A673 (cell line): Measurements from ENCODE around the gene LTBP2. TPM values are rescaled to one million over a fixed set of nuclear protein-coding genes. Genes with fewer than 3 reads are reported as not detected.

Experiments used
- BruUV-seq: library from RNA; stranded (reverse); fragments of 400-500 nt; replicated peaks from 2 replicates; lab custom pipeline; 2021; lab: Mats Ljungman, UMichigan
- CTCF ChIA-PET: fragments of 300-600 bp; sonication (Branson Sonifier 250); formaldehyde crosslinking; loops from one replicate; lab custom pipeline; 2022; ENCODE audit warnings: antibody characterized with exemption; lab: Charles Lee
- POLR2A ChIA-PET: fragments of 300-600 bp; sonication (Branson Sonifier 250); formaldehyde crosslinking; loops from one replicate; lab custom pipeline; 2022; ENCODE audit warnings: antibody characterized with exemption; ENCODE audit not compliant: low non-redundant PET; lab: Charles Lee
- DNase-seq: peaks from one replicate; pipeline ENCODE4 v3.0.0-alpha.2; 2015; ENCODE audit warnings: low spot score
- H3K27ac ChIP-seq: fragments of 200-600 bp; sonication (generic); 2 replicates; pipeline ENCODE4 v1.5.1; 2016; ENCODE audit warnings: mixed run types, low read depth, mild to moderate bottlenecking, mixed read lengths, antibody characterized with exemption, low read length; ENCODE audit not compliant: poor library complexity, severe bottlenecking
- H3K27me3 ChIP-seq: fragments of 200-600 bp; sonication (generic); replicated peaks from 2 replicates; pipeline ENCODE4 v1.6.1; 2017; ENCODE audit warnings: mixed run types, low read depth, mild to moderate bottlenecking, mixed read lengths, antibody characterized with exemption, low read length; ENCODE audit not compliant: insufficient read depth, poor library complexity
- H3K36me3 ChIP-seq: fragments of 200-600 bp; sonication (generic); 2 replicates; pipeline ENCODE4 v1.6.1; 2016; ENCODE audit warnings: mixed run types, mild to moderate bottlenecking, mixed read lengths, antibody characterized with exemption, low read length; ENCODE audit not compliant: insufficient read depth, poor library complexity, severe bottlenecking
- H3K4me1 ChIP-seq: fragments of 200-600 bp; sonication (generic); 2 replicates; pipeline ENCODE4 v1.6.1; 2017; ENCODE audit warnings: mixed run types, mild to moderate bottlenecking, mixed read lengths, antibody characterized with exemption, low read length; ENCODE audit not compliant: insufficient read depth, poor library complexity, severe bottlenecking
- H3K4me3 ChIP-seq: fragments of 200-600 bp; sonication (generic); 2 replicates; pipeline ENCODE4 v1.5.1; 2016; ENCODE audit warnings: low read depth, mixed run types, mild to moderate bottlenecking, mixed read lengths, low read length; ENCODE audit not compliant: poor library complexity, severe bottlenecking
- H3K9me3 ChIP-seq: fragments of 200-600 bp; sonication (generic); 2 replicates; pipeline ENCODE4 v1.6.1; 2016; ENCODE audit warnings: mixed run types, low read depth, mild to moderate bottlenecking, mixed read lengths, antibody characterized with exemption, low read length; ENCODE audit not compliant: poor library complexity, severe bottlenecking
- EZH2 ChIP-seq: fragments of 200-600 bp; sonication (generic); IDR thresholded peaks from 2 replicates; pipeline ENCODE4 v1.6.1; 2017; ENCODE audit warnings: borderline replicate concordance, low read depth, mild to moderate bottlenecking, mixed read lengths, antibody characterized with exemption, low read length; ENCODE audit not compliant: poor library complexity, severe bottlenecking
- intact Hi-C: fragments of 100-400 bp; cut with micrococcal nuclease; formaldehyde crosslinking; loops from one replicate; pipeline ENCODE4 v1.10.0; 2022; ENCODE audit not compliant: unreplicated experiment
- total RNA-seq: library from RNA; stranded (reverse); gene quantifications from 2 replicates; pipeline ENCODE4 v1.2.3, GENCODE V29; 2021
- TF ChIP-seq, protein P1 (sequence below): fragments of 300-800, 200-600 bp; sonication (generic); conservative IDR thresholded peaks from 2 replicates; pipeline ENCODE4 v1.5.1; 2017; ENCODE audit warnings: low read depth, mild to moderate bottlenecking, antibody characterized with exemption, low read length, moderate library complexity, mixed read lengths

The LTBP2 gene
- total RNA-seq, 1 experiment from 2014 or later: 0.26 TPM

- POLR2A ChIA-PET: no interaction called here
Measured at GRCh38 chr14:74548881-74549280, 63.2 kb downstream of the LTBP2 start.

DNA sequence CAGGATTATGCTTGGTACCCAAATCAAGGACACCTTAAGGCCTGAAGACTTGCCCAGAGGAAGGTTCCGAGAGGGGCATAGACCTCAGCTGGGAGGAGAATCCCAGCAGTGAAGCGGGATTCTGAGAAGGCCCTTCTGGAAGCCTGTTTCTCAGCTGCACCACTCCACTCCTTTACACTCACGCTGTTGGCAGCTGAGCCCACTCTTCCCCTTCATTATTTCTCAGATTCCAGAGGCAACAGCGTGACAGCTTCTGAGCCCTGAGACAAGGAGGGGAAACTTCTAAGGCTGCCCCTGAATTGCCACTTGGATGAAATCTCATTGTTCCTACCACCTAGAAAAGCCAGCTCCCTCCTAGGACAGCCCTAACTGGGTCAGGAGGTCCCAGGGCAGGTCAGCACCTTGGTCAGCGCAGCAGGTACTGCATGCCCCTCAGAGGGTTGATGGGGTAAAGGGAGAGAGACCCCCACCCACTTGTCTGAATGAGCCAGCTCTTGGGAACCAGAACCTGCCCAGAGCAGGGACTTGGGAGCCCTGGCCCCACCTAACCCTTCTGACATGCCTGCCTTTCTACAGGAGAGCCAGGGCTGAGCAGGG, 64.6 kb downstream of the LTBP2 start:
- intact Hi-C loops: no loop called here
- H3K27me3 ChIP-seq: no peaks in the 10 kb centered on the region
- CTCF ChIA-PET: no interaction called here
- BruUV-seq: no TSS peak
- no peak for DNase-seq
- no peak overlapping the region for H3K27ac ChIP-seq
- no peak overlapping the region for H3K4me3 ChIP-seq
- H3K36me3 ChIP-seq: no peaks in the 10 kb centered on the region
- H3K4me1 ChIP-seq: no peaks in the 10 kb centered on the region
- POLR2A ChIA-PET: no interaction called here
- H3K9me3 ChIP-seq: no peaks in the 10 kb centered on the region
- no peak for TF ChIP-seq EZH2
- TF ChIP-seq, protein P1, sequence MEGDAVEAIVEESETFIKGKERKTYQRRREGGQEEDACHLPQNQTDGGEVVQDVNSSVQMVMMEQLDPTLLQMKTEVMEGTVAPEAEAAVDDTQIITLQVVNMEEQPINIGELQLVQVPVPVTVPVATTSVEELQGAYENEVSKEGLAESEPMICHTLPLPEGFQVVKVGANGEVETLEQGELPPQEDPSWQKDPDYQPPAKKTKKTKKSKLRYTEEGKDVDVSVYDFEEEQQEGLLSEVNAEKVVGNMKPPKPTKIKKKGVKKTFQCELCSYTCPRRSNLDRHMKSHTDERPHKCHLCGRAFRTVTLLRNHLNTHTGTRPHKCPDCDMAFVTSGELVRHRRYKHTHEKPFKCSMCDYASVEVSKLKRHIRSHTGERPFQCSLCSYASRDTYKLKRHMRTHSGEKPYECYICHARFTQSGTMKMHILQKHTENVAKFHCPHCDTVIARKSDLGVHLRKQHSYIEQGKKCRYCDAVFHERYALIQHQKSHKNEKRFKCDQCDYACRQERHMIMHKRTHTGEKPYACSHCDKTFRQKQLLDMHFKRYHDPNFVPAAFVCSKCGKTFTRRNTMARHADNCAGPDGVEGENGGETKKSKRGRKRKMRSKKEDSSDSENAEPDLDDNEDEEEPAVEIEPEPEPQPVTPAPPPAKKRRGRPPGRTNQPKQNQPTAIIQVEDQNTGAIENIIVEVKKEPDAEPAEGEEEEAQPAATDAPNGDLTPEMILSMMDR: no peak

More at GRCh38 chr14:74548881-74549280, 63.2 kb downstream of the LTBP2 start:
- TF ChIP-seq, protein P1: no peak
- TF ChIP-seq EZH2: no peak
- intact Hi-C loops: no loop called here
- no peaks in the 10 kb centered on the region for H3K9me3 ChIP-seq
- H3K4me1 ChIP-seq: no peaks in the 10 kb centered on the region
- no peak for DNase-seq
- BruUV-seq: no TSS peak
- H3K27ac ChIP-seq: no peak overlapping the region
- CTCF ChIA-PET: no interaction called here
- no peaks in the 10 kb centered on the region for H3K36me3 ChIP-seq
- no peaks in the 10 kb centered on the region for H3K27me3 ChIP-seq
- H3K4me3 ChIP-seq: no peak overlapping the region

DNA sequence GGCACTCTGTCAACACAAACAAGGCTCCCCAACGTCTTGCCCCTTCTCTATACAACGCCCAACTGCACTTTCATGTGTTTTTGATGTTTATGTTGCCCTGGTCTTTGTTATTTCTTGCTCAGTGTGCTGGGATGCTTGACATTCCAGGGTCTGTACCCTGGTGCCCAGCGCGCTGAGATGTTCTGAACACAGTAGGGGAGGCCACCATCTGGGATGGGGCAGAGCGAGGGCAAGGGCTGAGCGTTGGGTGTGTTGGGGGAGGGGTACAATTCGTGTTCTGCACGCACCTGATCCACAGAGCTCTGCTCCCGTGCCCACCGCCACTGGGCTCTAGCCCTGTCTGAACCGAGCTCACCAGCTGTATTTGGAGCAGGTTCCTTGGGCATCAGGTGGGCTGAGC, 65.6 kb downstream of the LTBP2 start:
- DNase-seq: no peak
- intact Hi-C loops: no loop called here

More for the DNA sequence above, 65.6 kb downstream of the LTBP2 start:
- Histone ChIP-seq H3K9me3 (no peaks in the 10 kb centered on the region), H3K27me3 (no peaks in the 10 kb centered on the region), H3K27ac (no peak overlapping the region), H3K4me1 (no peaks in the 10 kb centered on the region), H3K36me3 (no peaks in the 10 kb centered on the region), H3K4me3 (no peak overlapping the region)
- no TSS peak for BruUV-seq
- TF ChIP-seq, protein P1: no peak
- TF ChIP-seq EZH2: no peak
- POLR2A ChIA-PET: no interaction called here
- CTCF ChIA-PET: no interaction called here
